Thymus (tissue), 11 donors: Measurements from ENCODE around the gene PKN3. TPM values are rescaled to one million over a fixed set of nuclear protein-coding genes. Genes with fewer than 3 reads are reported as not detected.

ENCODE experiments used
- DNase-seq, 9 donors: peaks; one replicate each; pipeline ENCODE4 v3.0.0-alpha.2; 2013; ENCODE audit warnings: low spot score in 9 of 9, low read depth in 6 of 9, missing footprints in 1 of 9
- H3K27ac ChIP-seq, 2 donors: one replicate each; pipeline ENCODE4 v1.5.1; 2013; ENCODE audit warnings: control low read depth in 1 of 2, low read depth in 1 of 2, low read length in 1 of 2, mild to moderate bottlenecking in 1 of 2, moderate library complexity in 1 of 2
- H3K27me3 ChIP-seq, 2 donors: one replicate each; pipeline ENCODE4 v1.5.1; 2013; ENCODE audit warnings: low read length in 1 of 2; ENCODE audit not compliant: control insufficient read depth in 2 of 2, insufficient read depth in 1 of 2
- H3K36me3 ChIP-seq, 2 donors: one replicate each; pipeline ENCODE4 v1.5.1; 2013; ENCODE audit warnings: low read length in 1 of 2, mild to moderate bottlenecking in 1 of 2, moderate library complexity in 1 of 2; ENCODE audit not compliant: control insufficient read depth in 2 of 2, insufficient read depth in 2 of 2
- H3K4me1 ChIP-seq, 2 donors: one replicate each; pipeline ENCODE4 v1.5.1; 2013; ENCODE audit warnings: low read length in 2 of 2; ENCODE audit not compliant: control insufficient read depth in 2 of 2, insufficient read depth in 2 of 2
- H3K4me3 ChIP-seq, 2 donors: one replicate each; pipeline ENCODE4 v1.5.1; 2013; ENCODE audit warnings: low read length in 2 of 2, control low read depth in 1 of 2, mild to moderate bottlenecking in 1 of 2
- H3K9me3 ChIP-seq, 2 donors: one replicate each; pipeline ENCODE4 v1.5.1; 2013; ENCODE audit warnings: low read length in 1 of 2, mild to moderate bottlenecking in 1 of 2; ENCODE audit not compliant: control insufficient read depth in 2 of 2, insufficient read depth in 1 of 2
- WGBS: extraction: QIAGEN DNeasy Blood & Tissue Kit; methylation state at CpG from one replicate; pipeline ENCODE4 v1.1.7; 2013; 5-methylcytosine and 5-hydroxymethylcytosine counted together
- polyA plus RNA-seq: library from polyadenylated mRNA; stranded (reverse); fragments of 200-250 nt; gene quantifications from one replicate; pipeline ENCODE4 v1.2.3, GENCODE V29; 2013
- total RNA-seq: library from RNA; stranded (reverse); fragments of 120-200 nt; gene quantifications from one replicate; pipeline ENCODE4 v1.2.4, GENCODE V29; 2013
- donor health status: healthy.

PKN3 gene
- total and polyA plus RNA-seq, 2 donors = 3.8 to 10.4 TPM

GRCh38 chr9:128719919-128720605 is 17.8 kb downstream of the PKN3 start:
- Histone ChIP-seq H3K27ac (no peak overlapping the region), H3K27me3 (no peaks in the 10 kb centered on the region), H3K4me1 (peaks cover 12 to 19% of the 10 kb centered on the region in 2 donors), H3K4me3 (no peak overlapping the region), H3K36me3 (peaks cover 28 to 32% of the 10 kb centered on the region in 2 donors), H3K9me3 (peaks cover 0 to 3% of the 10 kb centered on the region in 2 donors)
- no peak for DNase-seq
- 98% methylated on average over 30 of the region's 30 CpGs for WGBS

- 98% methylated on average over 22 of the region's 22 CpGs for WGBS
- H3K36me3 ChIP-seq = peaks cover 25 to 28% of the 10 kb centered on the region in 2 donors
- H3K4me1 ChIP-seq = peaks cover 17 to 27% of the 10 kb centered on the region in 2 donors
- H3K9me3 ChIP-seq = peaks cover 0 to 4% of the 10 kb centered on the region in 2 donors
- no peak for DNase-seq
- no peaks in the 10 kb centered on the region for H3K27me3 ChIP-seq
- H3K4me3 ChIP-seq = no peak overlapping the region
- no peak overlapping the region for H3K27ac ChIP-seq
These were observed 18.7 kb downstream of the PKN3 start for GRCh38 chr9:128720841-128721486.

- Histone ChIP-seq H3K27ac (no peak overlapping the region), H3K9me3 (peaks cover 0 to 4% of the 10 kb centered on the region in 2 donors)
- 97% methylated on average over 18 of the region's 18 CpGs for WGBS
These were observed 19.2 kb downstream of the PKN3 start for GRCh38 chr9:128721487-128722010.

GRCh38 chr9:128722380-128723351 is 20.4 kb downstream of the PKN3 start:
- no peak for DNase-seq
- H3K4me3 ChIP-seq = peak overlapping the region; percentile 68 to 71
- 86% methylated on average over 9 of the region's 9 CpGs for WGBS

More at GRCh38 chr9:128721487-128722010, 19.2 kb downstream of the PKN3 start:
- Histone ChIP-seq H3K27me3 (no peaks in the 10 kb centered on the region), H3K4me1 (peaks cover 21 to 33% of the 10 kb centered on the region in 2 donors), H3K4me3 (no peak overlapping the region), H3K36me3 (peaks cover 25 to 28% of the 10 kb centered on the region in 2 donors)
- no peak for DNase-seq

GRCh38 chr9:128723352-128723865 is 21.1 kb downstream of the PKN3 start:
- peak overlapping the region; percentile 66 to 84 for H3K27ac ChIP-seq
- WGBS = 38% methylated on average over 7 of the region's 7 CpGs
- no peak for DNase-seq
- peaks cover 0 to 4% of the 10 kb centered on the region in 2 donors for H3K9me3 ChIP-seq
- H3K36me3 ChIP-seq = peaks cover 21 to 28% of the 10 kb centered on the region in 2 donors
- H3K4me3 ChIP-seq = peak overlapping the region; percentile 68 to 71
- peaks cover 33 to 51% of the 10 kb centered on the region in 2 donors for H3K4me1 ChIP-seq
- H3K27me3 ChIP-seq = no peaks in the 10 kb centered on the region

More at GRCh38 chr9:128722380-128723351, 20.4 kb downstream of the PKN3 start:
- peaks cover 21 to 28% of the 10 kb centered on the region in 2 donors for H3K36me3 ChIP-seq
- peaks cover 0 to 4% of the 10 kb centered on the region in 2 donors for H3K9me3 ChIP-seq
- H3K27me3 ChIP-seq = no peaks in the 10 kb centered on the region
- H3K27ac ChIP-seq = peak overlapping the region; percentile 43 to 84
- peaks cover 25 to 44% of the 10 kb centered on the region in 2 donors for H3K4me1 ChIP-seq

GRCh38 chr9:128723866-128724743 is 21.8 kb downstream of the PKN3 start, which contains the start of gene ZDHHC12:
Gene ZDHHC12, minus strand, starts transcription at chr9:128724127. Its CDS starts 34 bp downstream, at chr9:128724093.
- Histone ChIP-seq H3K9me3 (peaks cover 0 to 4% of the 10 kb centered on the region in 2 donors), H3K27ac (peak within 1 kb of the TSS; percentile 75 to 84), H3K4me1 (peaks cover 35 to 58% of the 10 kb centered on the region in 2 donors), H3K27me3 (no peaks in the 10 kb centered on the region), H3K4me3 (peak within 1 kb of the TSS; percentile 68 to 71), H3K36me3 (peaks cover 21 to 28% of the 10 kb centered on the region in 2 donors)
- DNase-seq = peak; percentile 90 to 99 (median 98)
- WGBS = 1% methylated on average over 68 of the region's 68 CpGs

- peak in 2 of 9 donors; percentile 33 to 53 for DNase-seq
- Histone ChIP-seq H3K36me3 (peaks cover 20 to 33% of the 10 kb centered on the region in 2 donors), H3K27me3 (no peaks in the 10 kb centered on the region), H3K27ac (peak overlapping the region; percentile 26 to 75), H3K4me1 (peaks cover 35 to 65% of the 10 kb centered on the region in 2 donors), H3K9me3 (peaks cover 0 to 4% of the 10 kb centered on the region in 2 donors), H3K4me3 (peak overlapping the region; percentile 68 to 71)
- WGBS = 55% methylated on average over 10 of the region's 10 CpGs
These were observed 22.5 kb downstream of the PKN3 start for GRCh38 chr9:128724744-128725211.
